Fibroblast of skin of abdomen (primary cell): ENCODE data around the gene JMY.

Experiments used
- DNase-seq: peaks from one replicate; pipeline ENCODE4 v3.0.0-alpha.2; 2013

JMY gene

GRCh38 chr5:79297661-79298060 lies 61.7 kb downstream of the JMY start:
- no peak for DNase-seq

DNA sequence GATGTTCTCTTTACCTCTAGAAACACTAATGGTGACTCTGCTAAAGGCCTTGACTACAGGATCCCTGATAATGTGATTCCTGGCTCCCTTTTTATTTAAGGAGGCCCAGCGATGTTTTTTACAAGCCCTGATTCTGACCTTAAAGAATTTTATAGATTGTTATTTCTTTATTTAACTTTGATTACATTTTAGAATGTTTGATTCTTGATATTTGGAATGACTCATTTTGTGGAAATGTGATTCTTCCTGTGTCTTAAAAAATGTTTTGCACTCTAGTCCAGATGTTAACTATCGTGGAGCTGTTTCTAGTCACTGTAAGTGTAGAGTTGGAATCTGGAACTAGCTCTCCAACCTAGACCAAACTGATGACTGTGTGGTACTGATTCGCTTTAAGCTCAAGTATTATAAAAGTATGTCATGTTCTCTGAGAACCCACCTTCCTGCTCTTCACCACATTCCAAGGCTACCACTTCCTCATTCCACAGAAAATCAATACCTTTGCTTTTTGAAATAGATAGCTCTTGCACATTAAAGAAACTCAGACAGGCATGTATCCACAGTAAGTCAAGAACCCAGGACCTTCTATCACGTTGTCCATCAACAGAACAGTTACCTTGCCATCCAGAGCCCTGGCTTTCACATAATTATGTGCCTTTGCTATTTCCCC lies 65.2 kb downstream of the JMY start:
- peak; percentile 60 for DNase-seq

GRCh38 chr5:79302454-79302853 lies 66.5 kb downstream of the JMY start:
- no peak for DNase-seq

GRCh38 chr5:79305706-79306105 lies 69.8 kb downstream of the JMY start:
- DNase-seq: peak; percentile 18

- peak; percentile 93 for DNase-seq
These were observed 83.1 kb downstream of the JMY start for GRCh38 chr5:79318935-79319614.

- no peak for DNase-seq
These were observed 93.5 kb downstream of the JMY start for GRCh38 chr5:79329453-79329852.

DNA sequence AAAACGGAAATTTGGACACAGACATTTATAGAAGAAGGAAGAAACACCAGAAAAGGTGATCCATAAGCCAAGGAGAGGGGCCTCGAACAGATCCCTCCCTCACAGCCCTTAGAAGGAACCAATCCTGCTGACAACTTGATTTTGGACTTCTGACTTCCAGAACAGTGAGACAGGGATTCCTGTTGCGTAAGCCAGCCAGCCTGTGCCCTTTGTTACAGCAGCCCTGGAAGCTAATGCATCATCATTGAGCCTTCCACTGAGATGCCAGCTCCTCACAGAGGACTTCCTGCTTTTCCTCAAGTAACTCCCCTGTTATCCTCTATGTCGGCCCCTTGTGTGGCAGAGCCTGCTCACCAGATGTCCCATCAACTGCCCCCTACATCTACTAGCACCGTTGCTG lies 94.1 kb downstream of the JMY start:
- no peak for DNase-seq

GRCh38 chr5:79333852-79334557 lies 98.1 kb downstream of the JMY start:
- DNase-seq: no peak

GRCh38 chr5:79346420-79346824 lies 110.5 kb downstream of the JMY start:
- peak; percentile 47 for DNase-seq

- no peak for DNase-seq
These were observed 113.1 kb downstream of the JMY start for GRCh38 chr5:79349047-79349446.

DNA sequence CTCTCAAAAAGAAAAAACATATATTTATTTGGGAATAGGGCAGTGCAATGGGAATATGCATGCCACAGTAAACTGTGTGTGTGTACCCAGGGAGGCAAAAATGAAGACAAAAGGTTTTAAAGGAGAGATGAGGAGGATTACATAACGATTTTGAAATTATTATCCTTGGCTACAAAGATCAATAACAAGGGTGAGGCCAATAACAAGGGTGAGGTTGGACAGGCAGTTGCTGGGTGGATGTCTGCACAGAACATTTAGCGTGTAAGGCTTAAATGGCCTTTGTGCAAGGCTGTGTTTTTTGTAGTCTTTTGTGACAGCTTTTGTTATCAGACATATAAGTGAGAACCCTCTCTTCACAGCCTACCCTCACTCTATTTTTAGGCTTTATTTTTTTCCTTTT lies 114.0 kb downstream of the JMY start:
- no peak for DNase-seq

DNA sequence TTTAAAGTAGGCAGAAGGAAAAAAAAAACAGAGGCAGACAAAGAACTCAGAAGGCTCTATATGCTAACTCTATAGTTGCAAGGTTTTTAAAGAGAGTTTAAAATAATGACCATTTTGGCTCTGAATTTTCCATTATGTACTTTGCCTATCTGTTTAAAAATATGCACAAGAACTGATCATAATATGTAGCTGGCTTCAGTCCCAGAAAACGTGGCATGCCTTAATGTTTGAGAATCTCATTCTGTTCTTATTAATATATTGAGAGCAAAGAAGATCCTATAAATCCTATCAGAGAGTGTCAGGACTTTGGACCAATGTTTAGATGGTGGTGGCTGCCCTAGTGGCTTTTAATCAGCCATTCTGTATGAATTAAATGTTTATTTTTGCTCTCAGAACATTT lies 121.5 kb downstream of the JMY start:
- DNase-seq: peak; percentile 14
